Mesenchymal stem cell (in vitro differentiated cells and primary cell): ENCODE measurements around the gene EME1.

Experiments used
- DNase-seq: peaks from one replicate; pipeline ENCODE4 v3.0.0-alpha.2; 2013
- H2AFZ ChIP-seq: one replicate; pipeline ENCODE4 v1.6.1; 2013; ENCODE audit warnings: low read depth, mild to moderate bottlenecking, control low read depth, inconsistent platforms, low read length, moderate library complexity
- H2AK5ac ChIP-seq: 2 replicates; pipeline ENCODE4 v1.6.1; 2013; ENCODE audit warnings: low read length, moderate library complexity, mild to moderate bottlenecking, inconsistent platforms; ENCODE audit not compliant: severe bottlenecking
- H2BK120ac ChIP-seq: one replicate; pipeline ENCODE4 v1.6.1; 2013; ENCODE audit warnings: low read depth, mild to moderate bottlenecking, inconsistent platforms, low read length, moderate library complexity
- H2BK12ac ChIP-seq, 2 experiments: one replicate each; pipeline ENCODE4 v1.6.1; 2013; ENCODE audit warnings: inconsistent platforms in 2 of 2, low read length in 2 of 2, mild to moderate bottlenecking in 2 of 2, moderate library complexity in 2 of 2, control low read depth in 1 of 2
- H2BK15ac ChIP-seq: one replicate; pipeline ENCODE4 v1.6.1; 2013; ENCODE audit warnings: mild to moderate bottlenecking, low read depth, inconsistent platforms; ENCODE audit not compliant: poor library complexity, severe bottlenecking
- H2BK5ac ChIP-seq: 2 replicates; pipeline ENCODE4 v1.6.1; 2013; ENCODE audit warnings: low read depth, mild to moderate bottlenecking, low read length, control low read depth, inconsistent platforms; ENCODE audit not compliant: poor library complexity, severe bottlenecking
- H3K14ac ChIP-seq, 2 experiments: one replicate each; pipeline ENCODE4 v1.6.1; 2013; ENCODE audit warnings: inconsistent platforms in 2 of 2, low read length in 2 of 2, control low read depth in 1 of 2, mild to moderate bottlenecking in 1 of 2, moderate library complexity in 1 of 2
- H3K18ac ChIP-seq, 2 experiments: one replicate each; pipeline ENCODE4 v1.6.1; 2013; ENCODE audit warnings: inconsistent platforms in 2 of 2, low read length in 2 of 2, control low read depth in 1 of 2, low read depth in 1 of 2, mild to moderate bottlenecking in 1 of 2
- H3K23ac ChIP-seq, 2 experiments: one replicate each; pipeline ENCODE4 v1.6.1; 2013; ENCODE audit warnings: inconsistent platforms in 2 of 2, low read length in 2 of 2, mild to moderate bottlenecking in 2 of 2, moderate library complexity in 2 of 2, control low read depth in 1 of 2
- H3K27ac ChIP-seq: 2 replicates; pipeline ENCODE4 v1.5.1; 2013; ENCODE audit warnings: mild to moderate bottlenecking, moderate library complexity, low read length, control low read depth, inconsistent platforms; ENCODE audit not compliant: poor library complexity, severe bottlenecking
- H3K27me3 ChIP-seq, 2 experiments: 2 replicates each; pipeline versions ENCODE4 v1.6.1 to v1.7.0; 2013; ENCODE audit warnings: low read length in 2 of 2, mild to moderate bottlenecking in 2 of 2, moderate library complexity in 2 of 2, control low read depth in 1 of 2, inconsistent platforms in 1 of 2; ENCODE audit not compliant: control insufficient read depth in 1 of 2, insufficient read depth in 1 of 2
- H3K36me3 ChIP-seq, 2 experiments: 2 replicates each; pipeline versions ENCODE4 v1.6.1 to v1.7.0; 2013; ENCODE audit warnings: low read length in 2 of 2, control low read depth in 1 of 2, inconsistent platforms in 1 of 2, low read depth in 1 of 2, mild to moderate bottlenecking in 1 of 2; ENCODE audit not compliant: insufficient read depth in 2 of 2, control insufficient read depth in 1 of 2
- H3K4ac ChIP-seq, 2 experiments: one replicate each; pipeline ENCODE4 v1.6.1; 2013; ENCODE audit warnings: inconsistent platforms in 2 of 2, low read length in 2 of 2, mild to moderate bottlenecking in 2 of 2, moderate library complexity in 2 of 2, control low read depth in 1 of 2, low read depth in 1 of 2
- H3K4me1 ChIP-seq: 2 replicates; pipeline ENCODE4 v1.6.1; 2013; ENCODE audit warnings: low read depth, low read length, control low read depth; ENCODE audit not compliant: control insufficient read depth, insufficient read depth
- H3K4me2 ChIP-seq: 2 replicates; pipeline ENCODE4 v1.6.1; 2013; ENCODE audit warnings: low read length, mild to moderate bottlenecking, inconsistent platforms; ENCODE audit not compliant: poor library complexity, severe bottlenecking
- H3K4me3 ChIP-seq, 2 experiments: 2 replicates each; pipeline versions ENCODE4 v1.5.1 to v1.7.0; 2013; ENCODE audit warnings: low read length in 2 of 2, mild to moderate bottlenecking in 2 of 2, control low read depth in 1 of 2, low read depth in 1 of 2; ENCODE audit not compliant: insufficient read depth in 1 of 2
- H3K79me1 ChIP-seq: replicated peaks from 2 replicates; pipeline ENCODE4 v1.6.1; 2013; ENCODE audit warnings: mild to moderate bottlenecking, control low read depth, low read length, inconsistent platforms; ENCODE audit not compliant: poor library complexity, severe bottlenecking
- H3K9ac ChIP-seq: 2 replicates; pipeline ENCODE4 v1.7.0; 2013; ENCODE audit warnings: mild to moderate bottlenecking, low read length, moderate library complexity
- H3K9me3 ChIP-seq: 2 replicates; pipeline ENCODE4 v1.7.0; 2013; ENCODE audit warnings: mild to moderate bottlenecking, low read length; ENCODE audit not compliant: control insufficient read depth
- H4K8ac ChIP-seq: one replicate; pipeline ENCODE4 v1.6.1; 2013; ENCODE audit warnings: inconsistent platforms, mild to moderate bottlenecking, low read length, moderate library complexity
- H4K91ac ChIP-seq: one replicate; pipeline ENCODE4 v1.6.1; 2013; ENCODE audit warnings: mild to moderate bottlenecking, low read length, inconsistent platforms
- WGBS: methylation state at CpG from one replicate; pipeline ENCODE4 v1.1.7; 2013; ENCODE audit warnings: mixed read lengths; 5-methylcytosine and 5-hydroxymethylcytosine counted together

The EME1 gene

DNA sequence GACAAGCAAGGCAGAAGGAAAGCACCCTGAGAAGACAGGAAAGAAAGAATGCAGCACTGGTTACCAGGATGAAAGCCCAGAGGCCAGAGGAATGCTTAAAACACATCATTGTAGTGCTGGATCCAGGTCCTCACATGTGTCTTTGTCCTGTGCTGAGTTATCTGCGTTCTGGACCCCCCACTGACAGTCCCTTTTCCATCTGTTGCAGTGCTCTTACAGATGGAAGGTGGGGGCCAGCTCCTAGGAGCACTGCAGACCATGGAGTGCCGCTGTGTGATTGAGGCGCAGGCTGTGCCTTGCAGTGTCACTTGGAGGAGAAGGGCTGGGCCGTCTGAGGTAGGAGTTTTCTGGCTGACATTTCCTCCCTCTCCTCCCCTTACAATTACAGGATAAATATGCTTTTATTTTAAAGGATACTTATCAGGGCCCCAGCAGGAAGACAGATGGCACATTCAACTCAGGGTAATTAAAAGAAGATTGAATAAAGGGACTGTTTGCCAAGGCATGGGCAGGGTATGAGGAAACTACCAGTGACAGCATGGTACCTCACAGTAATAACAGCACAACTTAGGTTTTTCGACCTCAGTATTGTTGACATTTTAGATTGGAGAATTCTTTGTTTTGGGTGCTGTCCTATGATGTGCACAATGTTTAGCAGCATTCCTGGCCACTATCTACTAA, 3.0 kb downstream of the EME1 start:
- no peak overlapping the region for H4K91ac ChIP-seq
- no peaks in the 10 kb centered on the region for H3K9me3 ChIP-seq
- no peak overlapping the region for H3K18ac ChIP-seq
- no peak overlapping the region for H3K23ac ChIP-seq
- H3K4me3 ChIP-seq, result no peak overlapping the region
- no peak overlapping the region for H4K8ac ChIP-seq
- 82% methylated on average over 1 of the region's 5 CpGs for WGBS
- no peak for DNase-seq
- H3K9ac ChIP-seq, result no peak overlapping the region
- no peak overlapping the region for H3K4ac ChIP-seq
- H2AK5ac ChIP-seq, result no peak overlapping the region
- H3K4me2 ChIP-seq, result no peak overlapping the region
- H3K27me3 ChIP-seq, result no peaks in the 10 kb centered on the region
- peaks cover 6% of the 10 kb centered on the region for H3K79me1 ChIP-seq
- H3K4me1 ChIP-seq, result peaks cover 7% of the 10 kb centered on the region
- H2BK120ac ChIP-seq, result no peak overlapping the region
- peaks cover 27 to 30% of the 10 kb centered on the region in 2 experiments for H3K36me3 ChIP-seq
- no peak overlapping the region for H3K14ac ChIP-seq
- H2AFZ ChIP-seq, result no peak overlapping the region
- no peak overlapping the region for H2BK12ac ChIP-seq
- no peak overlapping the region for H2BK5ac ChIP-seq
- no peak overlapping the region for H3K27ac ChIP-seq
- H2BK15ac ChIP-seq, result no peak overlapping the region

DNA sequence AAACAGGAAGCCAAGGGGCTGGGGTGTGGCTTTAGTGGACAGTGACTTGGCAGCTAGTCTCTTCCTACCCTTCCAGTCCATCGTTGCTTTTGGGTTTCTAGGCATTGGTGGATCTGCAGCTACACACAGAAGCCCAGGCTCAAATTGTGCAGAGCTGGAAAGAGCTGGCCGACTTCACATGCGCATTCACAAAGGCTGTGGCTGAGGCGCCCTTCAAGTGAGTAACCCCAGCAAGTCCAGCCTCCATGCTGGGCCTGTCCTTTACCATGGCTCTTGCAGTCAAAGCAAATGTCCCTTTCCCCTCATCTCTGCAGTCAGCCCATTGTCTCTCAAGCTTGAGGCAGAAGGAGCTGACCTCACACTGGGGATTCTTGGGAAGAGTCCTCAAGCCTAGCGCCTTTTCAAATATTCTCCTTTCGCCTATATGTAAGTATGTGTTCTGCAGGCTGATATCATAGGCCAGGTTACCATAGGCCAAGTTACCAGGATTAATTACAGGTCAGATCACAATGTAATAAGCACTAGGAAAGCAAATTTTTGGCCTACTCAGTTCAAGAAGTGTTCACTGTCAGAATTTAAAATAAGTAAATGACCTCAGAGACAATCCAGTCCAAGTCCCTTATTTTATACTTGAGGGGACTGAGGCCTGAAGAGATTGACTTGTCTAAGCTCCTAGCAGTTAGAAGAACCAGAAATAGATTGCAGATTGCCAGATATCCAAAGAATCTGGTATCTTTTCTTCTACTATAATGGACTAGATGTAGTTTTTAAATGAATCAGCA, 6.5 kb downstream of the EME1 start:
- no peak overlapping the region for H2AK5ac ChIP-seq
- H4K8ac ChIP-seq, result no peak overlapping the region
- no peak for DNase-seq
- no peaks in the 10 kb centered on the region for H3K4me1 ChIP-seq
- H4K91ac ChIP-seq, result no peak overlapping the region
- H3K9me3 ChIP-seq, result no peaks in the 10 kb centered on the region
- peaks cover 53 to 65% of the 10 kb centered on the region in 2 experiments for H3K36me3 ChIP-seq
- no peak overlapping the region for H3K9ac ChIP-seq
- H3K23ac ChIP-seq, result no peak overlapping the region
- H3K14ac ChIP-seq, result no peak overlapping the region
- no peak overlapping the region for H2BK15ac ChIP-seq
- H3K4me3 ChIP-seq, result no peak overlapping the region
- no peak overlapping the region for H3K4me2 ChIP-seq
- H3K27ac ChIP-seq, result no peak overlapping the region
- no peak overlapping the region for H2AFZ ChIP-seq
- H3K27me3 ChIP-seq, result no peaks in the 10 kb centered on the region
- peaks cover 7% of the 10 kb centered on the region for H3K79me1 ChIP-seq
- H2BK120ac ChIP-seq, result no peak overlapping the region
- H2BK12ac ChIP-seq, result no peak overlapping the region
- 97% methylated on average over 5 of the region's 6 CpGs for WGBS
- no peak overlapping the region for H3K4ac ChIP-seq
- no peak overlapping the region for H3K18ac ChIP-seq
- H2BK5ac ChIP-seq, result no peak overlapping the region

DNA sequence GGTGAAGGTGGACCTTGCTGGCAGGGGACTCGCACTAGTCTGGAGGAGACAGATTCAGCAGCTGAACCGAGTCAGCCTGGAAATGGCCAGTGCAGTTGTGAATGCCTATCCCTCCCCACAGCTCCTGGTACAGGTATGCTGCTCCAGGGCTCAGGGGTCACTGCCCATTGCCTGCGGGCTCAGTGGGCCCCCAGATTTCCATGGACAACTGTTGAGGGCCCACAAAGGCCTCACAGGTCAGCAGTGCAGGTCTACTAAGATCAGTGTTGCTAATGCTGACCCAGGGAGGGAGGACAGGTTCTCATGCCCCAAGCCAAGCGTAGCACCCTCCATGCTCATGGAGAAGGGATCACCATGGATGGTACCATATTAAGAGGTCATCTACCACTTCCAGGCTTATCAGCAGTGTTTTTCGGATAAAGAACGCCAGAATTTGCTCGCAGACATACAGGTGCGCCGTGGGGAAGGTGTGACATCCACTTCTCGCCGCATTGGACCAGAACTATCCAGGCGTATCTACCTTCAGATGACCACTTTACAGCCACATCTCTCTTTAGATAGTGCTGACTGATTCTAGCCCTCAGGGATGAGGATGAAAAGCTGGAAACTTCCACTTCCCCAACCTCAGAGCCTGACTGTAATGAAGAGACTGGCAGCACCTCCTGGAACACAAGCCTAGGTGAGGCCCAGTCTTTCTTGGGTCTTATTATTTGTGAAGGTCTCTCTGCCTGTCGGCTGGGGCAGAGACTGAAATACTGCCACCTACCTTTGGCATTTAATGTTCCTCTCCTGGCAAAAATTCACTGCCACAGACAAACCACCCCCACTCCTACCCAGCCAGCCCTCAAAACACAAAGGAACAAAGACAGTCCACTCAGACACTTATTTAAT, 7.6 kb downstream of the EME1 start:
- no peak overlapping the region for H3K18ac ChIP-seq
- H2BK5ac ChIP-seq, result no peak overlapping the region
- no peak overlapping the region for H2BK12ac ChIP-seq
- no peak overlapping the region for H3K23ac ChIP-seq
- no peak for DNase-seq
- no peaks in the 10 kb centered on the region for H3K9me3 ChIP-seq
- H3K4me1 ChIP-seq, result no peaks in the 10 kb centered on the region
- H3K4me3 ChIP-seq, result no peak overlapping the region
- no peaks in the 10 kb centered on the region for H3K27me3 ChIP-seq
- 93% methylated on average over 13 of the region's 13 CpGs for WGBS
- peaks cover 59 to 74% of the 10 kb centered on the region in 2 experiments for H3K36me3 ChIP-seq
- H4K91ac ChIP-seq, result no peak overlapping the region
- peak overlapping the region; percentile 32 for H4K8ac ChIP-seq
- no peak overlapping the region for H2BK120ac ChIP-seq
- H2BK15ac ChIP-seq, result no peak overlapping the region
- H3K4ac ChIP-seq, result no peak overlapping the region
- H3K4me2 ChIP-seq, result no peak overlapping the region
- no peak overlapping the region for H3K9ac ChIP-seq
- H3K27ac ChIP-seq, result no peak overlapping the region
- no peak overlapping the region for H2AFZ ChIP-seq
- peaks cover 8% of the 10 kb centered on the region for H3K79me1 ChIP-seq
- H2AK5ac ChIP-seq, result no peak overlapping the region
- no peak overlapping the region for H3K14ac ChIP-seq
